Upper lobe of right lung (tissue), 1 donor: ENCODE data around the gene KBTBD8. TPM values are rescaled to one million over a fixed set of nuclear protein-coding genes. Genes with fewer than 3 reads are reported as not detected.

Experiments
- ATAC-seq: fragments of 200-7000 bp; cut with Tn5 transposase; one replicate; pipeline ENCODE4 v1.9.1; 2020; ENCODE audit warnings: mild to moderate bottlenecking, moderate library complexity
- DNase-seq: peaks from one replicate; pipeline ENCODE4 v3.0.0-alpha.2; 2020
- H3K27ac ChIP-seq: fragments of 200-600 bp; one replicate; pipeline ENCODE4 v1.8.0; 2022
- H3K27me3 ChIP-seq: fragments of 200-600 bp; one replicate; pipeline ENCODE4 v1.8.0; 2022; ENCODE audit warnings: mild to moderate bottlenecking
- H3K36me3 ChIP-seq: fragments of 200-600 bp; one replicate; pipeline ENCODE4 v1.8.0; 2022
- H3K4me1 ChIP-seq: fragments of 200-600 bp; one replicate; pipeline ENCODE4 v1.8.0; 2022
- H3K4me3 ChIP-seq: fragments of 200-600 bp; one replicate; pipeline ENCODE4 v1.8.0; 2022; ENCODE audit warnings: mild to moderate bottlenecking
- H3K9me3 ChIP-seq: fragments of 200-600 bp; one replicate; pipeline ENCODE4 v1.8.0; 2022
- CTCF ChIP-seq: fragments of 200-600 bp; IDR thresholded peaks from one replicate; pipeline ENCODE4 v1.8.0; 2022; ENCODE audit warnings: antibody characterized with exemption
- intact Hi-C: fragments of 100-400 bp; cut with DNase I; formaldehyde crosslinking; loops from one replicate; pipeline ENCODE4 v1.11.0; 2022
- long read RNA-seq: library from polyadenylated mRNA; unstranded; transcript quantifications from one replicate; pipeline ENCODE4 v2.0.0, GENCODE V29; 2021
- total RNA-seq: library from RNA; stranded (reverse); fragmentation: NEBNext Ultra II Directional; extraction: Animal tissue kit (Norgen Biotek cat#: 25700); gene quantifications from one replicate; pipeline ENCODE4 v1.2.1, GENCODE V29; 2021
- donor health status: DM: no; HTN: yes; CAD: no; lungs with severe emphysema.

The KBTBD8 gene
- 6.0 TPM for total RNA-seq
- long read RNA-seq, full-length matches to known transcripts, result 3 of 5 reads
- long read RNA-seq, partial matches to known transcripts, result 1 of 5 reads
- long read RNA-seq, other reads (novel, unspliced or antisense), result 1 of 5 reads

DNA sequence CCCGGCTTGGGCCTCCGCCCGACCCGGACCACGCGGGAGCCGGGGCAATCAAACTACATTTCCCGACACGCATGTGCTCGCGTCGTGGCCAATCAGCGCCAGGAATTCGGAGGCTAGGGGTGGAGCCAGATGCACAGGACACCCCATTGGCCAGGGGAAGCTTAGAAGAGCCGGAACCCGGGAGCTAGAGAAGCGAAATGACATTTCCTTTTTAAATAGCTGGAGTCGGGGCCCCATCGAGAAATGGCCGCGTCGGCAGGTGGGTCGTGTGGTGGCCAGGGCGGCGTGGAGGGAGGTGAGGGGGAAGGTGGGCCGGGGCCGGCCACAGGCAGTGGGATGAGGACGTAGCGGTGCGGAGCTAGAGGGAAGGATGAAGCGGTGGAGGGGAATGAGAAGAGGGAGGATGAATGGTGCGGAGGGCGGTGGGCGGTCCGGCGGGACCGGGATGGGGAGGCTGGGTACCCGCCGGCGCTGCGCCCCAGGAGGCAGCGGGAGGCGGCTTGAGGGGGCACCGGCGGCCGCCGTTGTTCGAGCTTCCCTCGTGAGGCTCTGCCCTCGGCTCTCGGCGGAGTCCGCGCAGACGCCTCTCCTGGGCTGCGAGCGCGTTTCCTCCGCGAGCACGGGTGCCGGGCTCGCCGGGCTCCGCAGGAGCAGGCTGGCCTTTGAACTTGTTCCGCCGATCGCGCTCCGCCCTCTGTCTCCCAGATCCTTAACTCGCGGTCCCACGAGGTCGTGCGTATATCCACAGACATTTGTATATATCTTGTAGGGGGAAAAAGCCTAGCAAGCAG lies at the start of gene KBTBD8:
Gene KBTBD8 (plus strand): TSS at position 195 of the 791 bp plus-strand sequence. CDS start 49 bp downstream, at position 244.
- H3K9me3 ChIP-seq, result no peaks in the 10 kb centered on the region
- no peak for TF ChIP-seq CTCF
- H3K27me3 ChIP-seq, result peaks cover 18% of the 10 kb centered on the region
- DNase-seq, result peak; percentile 98
- peak; percentile 99 for ATAC-seq
- no peaks in the 10 kb centered on the region for H3K36me3 ChIP-seq
- peak within 1 kb of the TSS; percentile 82 for H3K4me3 ChIP-seq
- intact Hi-C loops, result no loop called here
- H3K27ac ChIP-seq, result peak within 1 kb of the TSS; percentile 76
- H3K4me1 ChIP-seq, result peaks cover 12% of the 10 kb centered on the region

GRCh38 chr3:66948838-66949237 lies 49.3 kb upstream of the KBTBD8 start:
- Histone ChIP-seq H3K27me3 (no peaks in the 10 kb centered on the region), H3K27ac (no peak overlapping the region), H3K4me3 (no peak overlapping the region), H3K9me3 (no peaks in the 10 kb centered on the region), H3K4me1 (no peaks in the 10 kb centered on the region), H3K36me3 (no peaks in the 10 kb centered on the region)
- DNase-seq (no peak), ATAC-seq (no peak)
- intact Hi-C loops, result no loop called here
- no peak for TF ChIP-seq CTCF

GRCh38 chr3:66949898-66950297 lies 48.2 kb upstream of the KBTBD8 start:
- no peak for TF ChIP-seq CTCF
- intact Hi-C loops, result no loop called here
- Histone ChIP-seq H3K27ac (no peak overlapping the region), H3K36me3 (no peaks in the 10 kb centered on the region), H3K4me3 (no peak overlapping the region), H3K4me1 (no peaks in the 10 kb centered on the region), H3K9me3 (no peaks in the 10 kb centered on the region), H3K27me3 (no peaks in the 10 kb centered on the region)
- no peak for DNase-seq
- no peak for ATAC-seq

DNA sequence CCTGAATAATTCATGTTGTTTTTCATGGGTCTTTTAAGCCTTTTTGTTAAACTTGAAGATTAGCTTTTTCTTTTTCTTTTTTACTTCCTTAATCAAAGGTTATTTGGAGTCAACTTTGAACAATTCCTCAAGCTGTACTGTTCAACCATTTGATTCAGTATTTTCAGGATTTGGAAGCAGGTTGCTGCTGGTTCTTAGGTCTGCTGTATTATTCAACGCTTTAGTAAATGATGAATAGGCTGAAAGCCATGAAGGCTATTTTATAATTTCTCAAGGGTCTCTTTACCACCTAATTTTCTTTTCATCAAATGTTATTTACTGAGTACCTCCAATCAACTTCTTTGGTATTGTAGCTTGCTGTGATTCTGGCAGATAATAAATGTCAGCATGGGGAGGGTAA lies 45.8 kb upstream of the KBTBD8 start:
- Histone ChIP-seq H3K36me3 (no peaks in the 10 kb centered on the region), H3K9me3 (no peaks in the 10 kb centered on the region), H3K4me1 (no peaks in the 10 kb centered on the region), H3K27me3 (no peaks in the 10 kb centered on the region), H3K4me3 (no peak overlapping the region), H3K27ac (no peak overlapping the region)
- no peak for DNase-seq
- ATAC-seq, result no peak
- intact Hi-C loops, result no loop called here
- TF ChIP-seq CTCF, result no peak

GRCh38 chr3:66953934-66954445 lies 44.1 kb upstream of the KBTBD8 start:
- H3K4me3 ChIP-seq, result no peak overlapping the region
- H3K27me3 ChIP-seq, result no peaks in the 10 kb centered on the region
- intact Hi-C loops, result no loop called here
- no peaks in the 10 kb centered on the region for H3K36me3 ChIP-seq
- H3K27ac ChIP-seq, result no peak overlapping the region
- no peaks in the 10 kb centered on the region for H3K9me3 ChIP-seq
- H3K4me1 ChIP-seq, result no peaks in the 10 kb centered on the region
- no peak for DNase-seq
- no peak for TF ChIP-seq CTCF
- no peak for ATAC-seq
